GM21786 (cell line): ENCODE data around the gene AADACL4.
A peak's percentile ranks its signal among the peaks of the same experiment; 100 is the strongest.

Experiments used
- ATAC-seq: cut with Tn5 transposase; IDR thresholded peaks from one replicate; pipeline ENCODE4 v1.9.1; 2021; ENCODE audit not compliant: unreplicated experiment

Gene AADACL4

GRCh38 chr1:12610941-12611340 is 32.9 kb upstream of the AADACL4 start:
- ATAC-seq: no peak

GRCh38 chr1:12613180-12613579 is 30.7 kb upstream of the AADACL4 start:
- no peak for ATAC-seq

- ATAC-seq: no peak
These were observed 29.3 kb upstream of the AADACL4 start for GRCh38 chr1:12614402-12615158.

DNA sequence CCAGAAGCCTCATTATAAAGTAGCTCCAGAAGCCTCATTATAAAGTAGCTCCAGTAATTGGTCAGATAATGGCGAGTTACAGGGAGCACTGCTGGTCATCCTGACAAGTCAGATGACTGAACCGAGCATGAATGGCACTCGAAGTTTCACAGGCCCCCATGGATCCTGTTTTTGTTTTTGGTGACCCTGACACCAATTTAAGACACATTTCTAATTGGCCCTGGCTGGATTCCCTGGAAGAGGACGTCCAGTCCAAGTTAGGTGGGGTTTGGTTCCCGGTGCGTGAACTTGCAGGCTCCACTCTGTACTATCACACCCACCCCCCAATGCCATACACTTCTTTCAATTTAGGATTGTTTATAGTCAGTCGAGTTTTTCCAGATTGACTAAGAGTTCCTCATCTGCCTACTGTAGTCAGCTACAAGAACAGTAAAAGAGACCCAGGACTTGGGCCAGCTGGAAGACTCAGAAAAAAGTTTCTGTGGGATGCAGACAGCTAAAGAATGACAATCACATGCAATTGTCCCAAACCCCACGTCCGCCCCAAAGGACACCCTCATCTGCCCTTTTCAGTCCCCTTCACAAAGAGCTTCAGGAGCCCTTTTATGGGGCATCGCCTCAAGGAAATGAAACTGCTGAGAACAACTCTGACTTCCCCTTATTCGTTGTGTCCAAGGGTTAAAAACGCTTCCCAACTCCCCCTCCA is 28.6 kb upstream of the AADACL4 start:
- no peak for ATAC-seq

DNA sequence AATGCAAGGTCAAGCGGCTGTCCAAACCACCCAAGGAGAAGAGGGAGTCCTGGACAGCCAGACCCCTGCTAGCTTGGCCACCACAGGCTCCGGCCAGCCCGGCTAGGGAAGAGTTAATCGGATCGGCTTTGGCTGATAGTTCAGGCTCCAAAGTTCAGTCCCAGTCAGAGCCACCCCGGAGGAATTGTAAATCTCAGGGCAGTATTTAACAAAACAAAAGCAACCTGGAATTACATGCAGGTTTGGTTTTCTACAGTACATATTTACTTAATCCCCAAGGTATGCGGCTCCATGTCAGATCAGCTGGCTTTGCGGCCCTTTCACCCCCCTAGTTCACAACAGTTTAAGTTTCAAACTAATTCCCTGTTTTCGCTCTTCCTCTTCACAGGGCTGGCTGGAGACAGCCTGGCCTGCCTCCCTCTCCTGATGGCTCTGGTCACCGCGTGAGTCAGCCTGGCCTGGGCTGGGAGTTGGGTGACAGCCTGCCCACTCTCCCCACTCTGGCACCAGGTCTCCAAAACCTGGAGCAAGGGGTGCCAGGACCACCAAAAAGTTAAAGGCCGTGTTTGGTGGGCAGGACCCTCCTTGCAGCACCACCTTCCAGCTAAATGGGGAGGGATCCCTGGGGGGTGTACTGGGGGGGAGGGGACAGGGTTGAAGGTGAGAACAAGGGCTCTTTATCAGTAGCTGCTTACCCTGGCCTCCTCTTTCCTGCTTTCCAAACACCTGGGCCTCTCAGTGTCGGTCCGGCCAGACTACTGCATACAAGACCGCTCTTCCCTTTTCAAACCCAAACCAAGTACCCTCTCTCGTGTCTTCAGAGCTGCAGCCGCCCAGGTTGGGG is 27.8 kb upstream of the AADACL4 start:
- no peak for ATAC-seq

GRCh38 chr1:12616709-12617373 is 27.0 kb upstream of the AADACL4 start:
- no peak for ATAC-seq

GRCh38 chr1:12617511-12617900 is 26.4 kb upstream of the AADACL4 start:
- ATAC-seq: no peak

GRCh38 chr1:12617901-12618660 is 25.8 kb upstream of the AADACL4 start, which contains the start of gene DHRS3:
Gene DHRS3 (minus strand): TSS chr1:12618210. CDS start chr1:12617348, 862 bp downstream.
- ATAC-seq: peak; percentile 47

DNA sequence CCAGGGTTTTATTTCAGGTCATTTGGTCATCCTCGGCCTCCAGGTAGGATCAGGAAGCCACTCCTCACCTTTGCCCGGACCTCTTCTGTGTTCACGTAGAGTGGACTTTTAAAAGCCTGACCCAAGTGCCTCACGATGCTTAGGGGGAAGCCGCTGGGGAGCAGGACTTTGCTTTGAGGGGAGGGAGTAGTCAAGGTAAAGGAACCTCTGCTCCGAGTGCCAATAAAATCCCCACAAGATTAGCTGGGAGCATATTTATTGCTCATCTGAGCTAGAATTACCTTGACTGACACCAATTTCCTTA is 25.3 kb upstream of the AADACL4 start:
- ATAC-seq: no peak

- ATAC-seq: no peak
These were observed 24.7 kb upstream of the AADACL4 start for GRCh38 chr1:12618965-12619791.

DNA sequence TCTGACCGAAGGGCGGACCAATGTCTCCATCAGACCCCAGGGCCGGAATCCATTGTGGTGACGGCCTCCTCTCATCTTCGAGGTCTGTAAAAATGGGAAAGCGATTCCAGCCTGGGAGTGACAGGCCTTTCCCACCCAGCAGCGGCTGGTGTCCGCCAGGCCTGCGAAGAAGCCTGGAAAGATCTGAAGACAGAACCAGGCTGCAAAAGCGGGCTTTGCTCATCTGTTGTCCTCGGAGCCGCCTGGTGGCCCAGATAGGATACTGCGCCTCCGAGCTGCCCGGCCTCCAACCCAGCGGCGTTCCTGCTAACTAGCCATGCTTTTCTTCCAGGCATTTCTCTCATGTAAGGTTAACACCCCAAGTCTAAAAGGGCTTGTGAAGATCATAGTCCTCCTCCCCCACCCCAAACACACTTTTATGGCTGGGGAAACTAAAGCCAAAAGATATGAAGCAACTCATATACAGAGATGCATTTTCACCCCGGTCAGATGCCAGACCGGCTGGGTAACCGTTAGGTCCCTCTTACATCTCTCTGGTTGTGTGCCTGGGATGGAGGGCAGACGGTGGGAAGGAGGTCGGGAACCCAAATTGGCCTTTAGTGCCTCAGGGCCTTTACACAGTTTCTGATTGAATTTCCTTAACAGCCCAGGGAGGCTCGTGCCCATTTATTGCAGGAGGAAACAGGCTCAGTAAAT is 23.9 kb upstream of the AADACL4 start:
- no peak for ATAC-seq

DNA sequence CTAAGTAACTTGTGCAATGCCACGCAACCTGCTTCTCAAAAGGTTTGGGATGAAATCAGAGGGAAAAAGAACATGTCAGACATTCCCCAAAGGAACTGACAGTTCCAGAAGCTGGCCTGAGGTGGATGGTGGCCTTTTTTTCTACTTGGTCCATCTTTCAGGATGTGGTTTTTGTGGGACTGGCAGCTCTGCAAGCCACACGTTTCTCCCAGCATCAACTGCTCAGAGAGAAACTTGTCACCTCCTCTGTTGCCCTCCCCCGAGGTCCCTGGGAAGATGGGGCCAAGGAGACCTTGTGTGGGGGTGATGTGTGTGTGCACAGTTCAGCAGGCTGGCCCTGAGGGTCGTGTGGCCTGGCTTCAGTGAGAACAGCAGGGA is 23.4 kb upstream of the AADACL4 start:
- ATAC-seq: no peak

DNA sequence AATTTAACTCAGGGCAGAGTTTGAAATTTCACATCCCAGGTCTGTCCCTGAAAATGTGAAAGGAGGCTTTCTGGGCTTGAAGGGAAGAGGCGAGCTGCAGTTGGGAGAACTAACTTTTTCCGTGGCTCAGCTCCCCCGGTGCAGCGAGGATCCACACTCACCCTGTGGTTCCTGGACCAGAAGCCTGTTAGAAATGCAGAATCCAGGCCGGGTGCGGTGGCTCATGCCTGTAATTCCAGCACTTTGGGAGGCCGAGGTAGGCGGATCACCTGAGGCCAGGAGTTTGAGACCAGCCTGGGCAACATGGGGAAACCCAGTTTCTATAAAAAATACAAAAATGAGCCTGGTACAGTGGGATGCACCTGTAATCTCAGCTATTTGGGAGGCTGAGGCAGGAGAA is 23.0 kb upstream of the AADACL4 start:
- no peak for ATAC-seq

- no peak for ATAC-seq
These were observed 22.2 kb upstream of the AADACL4 start for GRCh38 chr1:12621346-12622335.

DNA sequence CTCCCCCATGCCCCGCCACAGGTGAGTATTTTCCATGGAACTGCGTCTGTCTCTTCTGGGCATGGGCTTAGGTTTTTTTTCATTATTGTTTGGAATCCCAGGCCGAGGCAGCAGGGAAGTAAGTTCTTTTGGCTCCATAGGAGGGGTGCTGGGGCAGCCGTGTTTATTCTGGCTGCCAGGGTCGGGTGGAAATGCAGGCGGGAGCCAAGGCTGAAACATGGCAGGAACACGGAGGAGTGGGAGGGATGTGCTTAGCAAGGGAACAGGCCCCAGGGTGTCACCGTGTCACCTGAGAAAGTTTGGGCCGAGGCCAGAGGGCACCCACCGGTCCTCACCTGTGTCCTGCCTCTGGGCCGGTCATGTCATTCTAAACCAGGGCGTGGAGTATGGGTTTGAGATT is 21.4 kb upstream of the AADACL4 start:
- ATAC-seq: no peak

- no peak for ATAC-seq
These were observed 18.6 kb upstream of the AADACL4 start for GRCh38 chr1:12625276-12625675.

- ATAC-seq: no peak
These were observed 17.0 kb upstream of the AADACL4 start for GRCh38 chr1:12626888-12627287.

DNA sequence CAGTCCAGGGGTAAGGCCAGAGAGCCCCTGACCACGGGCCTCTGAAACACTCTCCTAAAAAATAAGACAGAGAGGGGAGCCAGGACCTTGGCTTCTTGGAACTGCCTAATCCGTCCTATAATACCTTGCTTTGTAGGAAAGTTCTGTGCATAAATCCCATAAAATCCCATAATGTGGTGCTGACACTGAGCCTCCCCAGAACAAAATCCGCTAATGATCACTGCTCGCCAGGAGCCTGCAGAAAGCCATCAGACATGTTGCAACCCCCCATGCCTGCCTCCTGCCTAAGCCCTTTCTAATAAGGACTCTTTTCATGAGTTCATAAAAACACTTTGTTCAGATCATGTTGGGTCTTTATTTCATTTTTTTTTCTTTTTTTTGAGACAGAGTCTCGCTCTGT is 16.6 kb upstream of the AADACL4 start:
- no peak for ATAC-seq
